HUDEP-2 (cell line): Measurements from ENCODE around the gene MBIP.

Source experiments
- DNase-seq, 76 experiments: peaks; one replicate each; lab custom pipeline; 2025; ENCODE audit not compliant: unreplicated experiment in 76 of 76; lab: John Stamatoyannopoulos, UW

Gene MBIP

GRCh38 chr14:36313898-36314297, 6.5 kb downstream of the MBIP start:
- no peak for DNase-seq

GRCh38 chr14:36313206-36313605, 7.2 kb downstream of the MBIP start:
- DNase-seq, result no peak

DNA sequence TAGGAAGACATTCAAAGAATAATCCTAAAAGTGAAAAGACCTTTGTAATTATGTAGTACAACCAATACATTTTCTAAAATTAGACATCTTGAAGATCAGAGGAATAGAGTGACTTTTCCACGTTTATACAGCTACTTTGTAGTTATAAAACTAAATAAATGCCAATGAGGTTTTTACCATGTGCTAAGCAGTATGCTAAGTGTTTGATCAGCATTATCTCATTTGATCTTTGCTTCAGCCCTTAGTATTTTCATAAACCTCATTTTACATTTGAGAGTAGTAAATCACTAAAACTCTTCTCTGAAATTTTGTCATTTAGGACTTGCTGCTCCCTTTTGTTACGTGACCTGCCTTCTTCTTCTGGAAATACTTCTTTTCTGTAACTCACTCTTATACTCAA, 13.6 kb downstream of the MBIP start:
- DNase-seq, result no peak

DNA sequence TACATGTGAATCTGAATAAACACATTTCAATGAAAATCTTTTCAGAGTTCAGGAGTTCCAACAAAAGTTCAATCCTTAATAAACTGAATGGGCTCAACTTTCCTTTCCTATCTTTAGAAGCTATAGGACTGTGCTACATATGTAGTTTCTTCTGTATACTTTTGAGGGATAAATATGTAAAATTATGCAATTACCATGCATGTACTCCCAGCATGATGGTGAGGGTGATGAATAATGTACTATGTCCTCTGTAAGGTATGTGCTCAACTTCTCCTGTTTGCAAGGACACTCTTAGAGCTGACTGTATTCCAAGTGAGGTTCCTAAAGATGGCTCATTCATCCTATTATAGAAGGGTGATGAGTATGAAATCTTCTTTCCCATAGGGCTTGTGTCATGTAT, 15.5 kb downstream of the MBIP start:
- DNase-seq, result no peak

- no peak for DNase-seq
Measured at GRCh38 chr14:36303960-36304359, 16.5 kb downstream of the MBIP start.

DNA sequence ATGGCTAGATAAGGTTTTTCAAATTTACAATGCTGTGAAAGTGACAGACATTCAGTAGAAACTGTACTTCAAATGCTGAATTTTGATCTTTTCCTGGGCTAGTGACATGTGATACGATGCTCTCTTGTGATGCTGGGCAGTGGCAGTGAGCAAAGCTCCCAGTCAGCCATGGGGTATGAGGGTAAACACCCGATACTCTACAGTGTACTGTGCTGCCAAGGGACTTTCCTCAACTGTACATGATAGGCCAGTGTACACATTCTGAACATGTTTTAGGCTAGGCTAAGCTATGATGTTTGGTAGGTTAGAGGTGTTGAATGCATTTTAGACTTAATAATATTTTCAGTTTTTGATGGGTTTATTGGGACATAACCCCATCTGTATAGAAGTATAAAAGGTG, 17.6 kb downstream of the MBIP start:
- no peak for DNase-seq

GRCh38 chr14:36301159-36301558, 19.3 kb downstream of the MBIP start:
- DNase-seq, result no peak

DNA sequence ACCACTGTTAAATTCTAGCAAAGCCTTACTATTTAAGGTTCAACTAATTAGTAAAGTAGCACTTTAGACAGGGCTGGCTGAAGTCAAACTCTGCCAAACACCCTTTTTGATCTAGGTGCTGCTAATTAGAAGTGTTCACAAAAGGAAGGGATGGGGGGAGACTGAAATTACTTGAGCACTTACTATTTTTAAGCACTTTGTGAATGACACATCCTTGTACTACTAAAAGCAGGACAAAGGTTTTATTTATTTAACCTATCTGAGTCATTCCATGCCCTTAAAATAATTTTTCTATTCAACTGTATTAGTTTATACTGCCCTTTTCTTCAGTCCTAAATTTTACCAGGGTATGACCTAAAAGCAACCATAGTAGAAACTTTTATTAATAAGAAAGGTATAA, 20.1 kb downstream of the MBIP start:
- DNase-seq, result no peak

DNA sequence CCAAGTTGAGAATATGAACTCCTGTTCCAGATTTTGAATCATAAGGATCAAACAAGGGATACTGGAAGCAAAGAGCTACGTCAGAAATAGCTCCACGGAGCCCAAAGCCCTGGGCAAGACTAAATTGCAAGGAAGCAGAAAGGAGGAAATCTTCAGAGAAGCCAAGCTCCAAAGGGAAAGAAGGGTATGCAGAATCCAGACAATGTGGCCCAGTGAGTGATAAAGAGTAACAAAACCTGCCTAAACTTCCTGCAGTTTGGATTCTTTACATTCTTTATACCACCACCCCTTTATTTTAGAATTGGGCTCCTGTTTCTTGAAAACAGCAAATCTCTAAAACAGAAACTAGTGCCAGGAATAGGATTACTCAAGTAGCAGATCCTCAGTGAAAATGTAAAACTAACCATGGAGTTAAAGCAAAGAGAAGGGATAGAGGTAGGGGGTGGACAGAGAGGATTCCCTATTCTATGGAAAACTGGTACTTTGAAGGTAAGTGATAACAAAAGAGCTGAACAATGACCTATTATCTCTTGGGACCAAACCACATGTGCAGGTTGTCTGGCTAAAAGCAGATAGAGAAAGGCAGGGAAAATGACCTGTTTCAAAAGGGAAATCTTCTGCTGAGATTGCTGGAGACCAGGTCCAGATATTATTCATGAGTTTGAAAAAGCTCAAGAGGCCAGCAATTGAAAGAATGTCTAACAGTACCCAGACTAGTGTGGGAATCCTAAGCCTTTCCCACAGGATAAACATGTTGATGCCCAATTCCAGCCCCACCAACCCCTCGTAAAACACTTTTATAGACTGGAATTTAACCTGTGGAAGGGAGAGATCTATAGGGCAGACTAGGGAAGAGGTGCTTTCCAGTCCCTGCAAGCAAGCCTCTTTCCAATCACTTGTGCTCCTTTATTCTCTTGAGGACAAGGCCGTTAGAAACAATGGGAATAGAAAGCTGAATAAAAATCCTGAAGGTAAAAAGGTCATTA, 24.5 kb downstream of the MBIP start:
- no peak for DNase-seq

DNA sequence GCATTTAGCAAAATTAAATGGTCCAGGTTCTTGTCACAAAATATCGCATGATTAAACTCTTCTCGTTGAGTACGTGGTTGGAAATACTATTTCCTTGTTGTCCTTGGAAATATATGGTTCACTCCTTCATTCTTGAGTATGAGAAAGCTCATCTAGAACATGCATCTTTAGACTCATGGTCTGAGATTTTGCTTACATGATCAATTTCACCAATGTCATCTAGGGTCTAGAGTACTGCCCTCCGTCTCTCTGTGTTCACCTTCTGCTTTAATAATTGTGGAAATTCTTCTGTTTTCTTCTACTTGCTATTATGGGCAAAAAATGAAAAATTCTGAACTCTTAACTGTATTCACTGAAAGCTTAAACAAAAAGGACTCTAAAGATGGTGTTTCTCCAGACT, 25.9 kb downstream of the MBIP start:
- no peak for DNase-seq

DNA sequence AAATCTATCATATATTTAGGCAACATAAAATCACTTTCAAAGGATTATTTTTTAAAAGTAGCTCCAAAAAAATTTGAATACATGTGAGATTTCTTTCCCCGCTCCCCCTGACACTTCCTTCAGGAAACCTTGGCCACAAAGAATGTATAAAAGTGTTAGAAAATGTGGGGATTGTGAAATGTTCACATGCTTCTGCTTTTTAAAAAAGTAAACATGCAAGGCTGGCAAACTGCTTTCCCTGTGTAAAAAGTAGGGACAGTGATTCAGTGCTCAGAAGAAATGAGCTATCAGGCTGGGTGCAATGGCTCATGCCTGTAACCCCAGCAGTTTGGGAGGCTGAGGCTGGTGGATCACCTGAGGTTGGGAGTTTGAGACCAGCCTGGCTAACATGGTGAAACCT, 26.6 kb downstream of the MBIP start:
- no peak for DNase-seq

DNA sequence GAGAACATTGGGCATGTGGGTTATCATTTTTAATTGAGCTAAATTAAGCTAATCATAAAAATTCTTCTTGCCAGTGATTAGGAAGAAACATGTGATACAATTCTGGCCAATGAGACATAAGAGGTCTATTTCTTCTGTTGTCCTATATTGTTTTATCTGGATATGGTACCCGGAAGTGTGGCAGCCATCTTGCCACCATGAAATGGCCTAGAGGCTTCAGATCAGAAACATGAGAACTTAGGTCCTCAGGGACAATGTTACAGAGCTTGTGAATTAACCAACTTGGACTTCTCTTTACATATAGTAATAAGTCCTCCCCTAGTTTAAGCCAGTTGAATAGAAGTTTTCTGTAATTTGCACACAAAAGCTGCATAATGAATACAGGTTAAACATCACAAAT, 30.5 kb downstream of the MBIP start:
- DNase-seq, result no peak

GRCh38 chr14:36288496-36288895, 31.9 kb downstream of the MBIP start:
- DNase-seq, result no peak

GRCh38 chr14:36284971-36285595, 35.4 kb downstream of the MBIP start:
- no peak for DNase-seq

DNA sequence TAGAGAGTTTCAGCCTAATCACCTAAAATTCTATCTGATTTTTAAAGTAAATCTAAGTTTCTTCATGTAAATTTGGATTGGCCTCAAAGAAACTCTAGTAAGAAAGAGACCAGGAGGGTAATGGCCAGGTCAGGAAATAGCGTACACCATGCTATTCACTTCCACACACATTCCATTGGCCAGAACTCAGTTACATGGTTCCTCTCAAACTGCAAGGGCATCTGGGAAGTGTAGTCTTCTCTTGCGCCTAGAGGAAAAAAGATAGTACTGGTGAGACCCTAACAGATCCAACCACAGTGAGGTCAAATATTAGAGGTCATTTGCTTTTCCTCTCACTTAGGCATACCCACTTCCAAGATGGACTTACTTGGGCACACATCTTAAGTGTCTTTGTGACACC, 39.1 kb downstream of the MBIP start:
- DNase-seq, result no peak

- no peak for DNase-seq
Measured at GRCh38 chr14:36279306-36280190, 40.9 kb downstream of the MBIP start.

GRCh38 chr14:36275741-36276140, 44.7 kb downstream of the MBIP start:
- no peak for DNase-seq

DNA sequence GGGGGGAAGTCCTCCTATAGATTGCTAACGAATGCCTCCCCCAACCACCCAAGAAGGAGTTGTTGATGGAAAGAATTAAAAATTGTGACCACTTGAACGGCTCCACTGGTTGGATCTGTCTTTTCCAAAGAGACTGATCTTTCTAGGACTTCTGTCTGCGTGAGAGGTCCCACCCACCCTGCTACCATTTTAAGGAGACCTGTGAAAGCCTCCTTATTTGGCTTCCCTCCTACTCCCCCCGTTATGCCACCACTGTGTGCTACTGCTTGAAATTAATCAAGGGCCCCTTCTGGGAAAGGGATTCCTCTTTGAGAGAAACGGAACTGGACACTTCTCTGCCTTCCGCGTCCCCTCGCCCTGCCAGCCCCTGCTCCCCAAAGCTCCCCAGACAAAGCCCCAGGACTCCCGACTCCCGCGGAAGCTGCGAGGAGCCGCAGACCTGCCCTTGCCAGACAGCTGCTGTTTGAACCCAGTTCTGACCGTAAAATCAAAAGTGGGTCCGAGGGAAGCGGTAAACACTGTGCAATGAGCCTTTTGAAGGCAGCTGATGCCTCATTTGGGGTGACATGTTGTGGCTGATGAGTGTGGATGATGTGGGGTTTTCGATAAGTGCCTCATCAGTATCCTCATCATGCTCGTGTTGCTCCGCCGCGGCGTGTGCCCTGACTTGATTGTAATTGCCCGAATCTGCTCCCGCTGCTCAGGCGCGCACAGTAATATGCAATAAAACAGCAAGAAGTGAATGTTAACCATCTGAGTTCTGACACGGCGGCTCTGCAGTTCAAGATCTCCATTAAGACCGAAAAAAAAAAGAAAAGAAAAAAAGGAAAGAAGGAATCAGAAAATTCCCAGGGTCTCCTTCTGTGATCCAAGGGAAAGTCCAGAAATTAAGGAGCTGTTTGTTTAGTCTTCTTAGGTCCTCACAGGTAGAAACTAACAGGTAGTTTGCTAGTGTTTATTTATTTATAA, 48.2 kb downstream of the MBIP start:
- no peak for DNase-seq

- DNase-seq, result no peak
Measured at GRCh38 chr14:36271222-36271621, 49.2 kb downstream of the MBIP start.

DNA sequence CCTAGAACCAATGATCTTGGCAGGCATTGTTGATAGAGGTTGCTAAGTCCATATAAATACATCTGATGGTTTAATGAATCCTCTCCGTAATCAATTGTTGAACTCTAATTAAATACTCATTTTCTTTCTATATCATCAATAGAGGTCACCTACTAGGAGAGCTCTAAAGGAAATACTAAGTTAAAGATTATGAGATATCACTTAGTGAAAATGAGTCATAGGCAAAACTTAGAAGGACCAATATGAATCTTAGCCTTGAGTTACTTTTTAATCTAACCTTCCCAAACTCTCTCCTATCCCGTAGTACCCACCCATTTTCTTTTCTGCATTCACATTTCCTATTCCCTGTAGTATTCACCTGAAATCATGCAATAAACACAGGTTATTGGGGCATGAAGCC, 50.2 kb downstream of the MBIP start:
- no peak for DNase-seq
